NCI-H1417 treated with DMSO at 0.1 percent for 48 hours (cell line): ENCODE results near the gene GNAI2.

Experiments used
- DNase-seq: peaks from one replicate; lab custom pipeline; 2025; lab: John Stamatoyannopoulos, UW

Gene GNAI2

DNA sequence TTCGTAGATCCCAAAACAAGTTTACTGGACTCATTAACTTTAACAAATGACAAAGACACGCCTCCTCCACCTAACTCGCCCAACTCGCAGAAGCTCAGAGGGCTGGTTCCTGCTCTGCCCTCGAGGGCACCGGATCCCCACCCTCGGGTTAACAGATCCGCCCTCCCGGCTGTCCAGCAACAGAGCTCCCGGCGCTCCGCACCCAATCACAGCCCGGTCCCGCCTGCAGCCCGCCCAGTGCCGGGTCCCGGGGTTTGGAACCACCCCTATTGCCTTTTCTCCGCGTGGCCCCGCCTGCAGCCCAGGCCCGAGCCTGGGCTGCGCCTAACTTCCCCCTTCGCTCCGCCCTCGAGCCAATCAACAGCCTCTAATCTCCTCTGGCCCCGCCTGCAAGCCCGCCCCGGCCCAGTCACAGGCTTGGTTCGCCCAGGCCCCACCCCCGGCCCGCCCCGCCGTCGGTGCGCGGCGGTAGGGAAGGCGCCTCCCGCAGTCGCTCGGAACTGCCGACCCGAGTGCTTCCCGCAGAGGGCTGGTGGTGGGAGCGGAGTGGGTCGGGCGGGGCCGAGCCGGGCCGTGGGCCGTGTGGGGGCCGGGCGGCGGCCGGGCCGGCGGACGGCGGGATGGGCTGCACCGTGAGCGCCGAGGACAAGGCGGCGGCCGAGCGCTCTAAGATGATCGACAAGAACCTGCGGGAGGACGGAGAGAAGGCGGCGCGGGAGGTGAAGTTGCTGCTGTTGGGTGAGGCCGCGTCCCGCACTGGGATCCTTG lies at the start of gene GNAI2:
Gene GNAI2, plus strand, starts transcription at position 489 of the 768 bp plus-strand sequence. Its CDS starts 132 bp downstream, at position 621.
- peak; percentile 78 for DNase-seq

DNA sequence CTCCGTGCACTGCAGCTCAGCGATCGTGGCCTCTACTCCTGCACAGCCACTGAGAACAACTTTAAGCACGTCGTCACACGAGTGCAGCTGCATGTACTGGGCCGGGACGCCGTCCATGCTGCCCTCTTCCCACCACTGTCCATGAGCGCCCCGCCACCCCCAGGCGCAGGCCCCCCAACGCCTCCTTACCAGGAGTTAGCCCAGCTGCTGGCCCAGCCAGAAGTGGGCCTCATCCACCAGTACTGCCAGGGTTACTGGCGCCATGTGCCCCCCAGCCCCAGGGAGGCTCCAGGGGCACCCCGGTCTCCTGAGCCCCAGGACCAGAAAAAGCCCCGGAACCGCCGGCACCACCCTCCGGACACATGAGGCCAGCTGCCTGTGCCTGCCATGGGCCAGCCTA lies 48.3 kb upstream of the GNAI2 start:
- DNase-seq: no peak

DNA sequence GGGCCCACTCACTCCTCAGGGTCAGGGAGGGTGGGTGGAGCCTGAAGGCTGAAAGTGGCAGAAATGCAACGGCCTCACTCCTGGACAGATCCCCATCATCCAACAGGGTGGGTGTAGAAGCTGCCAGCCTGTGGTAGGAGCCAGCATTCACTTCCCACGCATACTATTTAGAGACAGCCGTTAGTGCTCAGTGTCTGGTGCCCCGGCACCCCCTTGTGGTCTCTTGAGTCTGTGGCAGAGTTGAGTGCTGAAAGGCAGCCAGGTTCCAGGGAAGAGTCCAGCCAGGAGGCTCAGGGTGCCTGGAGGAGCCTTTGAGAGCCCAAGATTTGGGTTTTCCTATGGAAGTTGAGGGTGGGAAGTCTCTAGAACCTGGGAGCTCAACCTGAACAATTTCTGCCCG lies 46.7 kb upstream of the GNAI2 start:
- no peak for DNase-seq

DNA sequence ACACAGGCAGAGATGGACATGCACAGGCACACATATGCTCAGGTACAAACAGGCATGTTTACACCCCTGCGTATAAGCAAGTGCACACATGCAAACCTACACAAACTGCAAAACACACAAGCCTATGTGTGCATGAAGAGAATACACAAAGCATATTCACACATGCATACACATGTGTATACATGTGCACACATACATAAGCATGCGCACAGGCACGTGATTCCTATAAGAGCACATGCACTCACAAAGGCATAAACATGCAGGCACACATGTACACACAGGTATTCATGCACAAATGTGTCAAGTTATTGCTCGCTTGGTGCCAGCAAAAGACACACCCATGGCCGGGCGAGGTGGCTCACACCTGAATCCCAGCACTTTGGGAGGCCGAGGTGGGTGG lies 46.0 kb upstream of the GNAI2 start:
- no peak for DNase-seq

DNA sequence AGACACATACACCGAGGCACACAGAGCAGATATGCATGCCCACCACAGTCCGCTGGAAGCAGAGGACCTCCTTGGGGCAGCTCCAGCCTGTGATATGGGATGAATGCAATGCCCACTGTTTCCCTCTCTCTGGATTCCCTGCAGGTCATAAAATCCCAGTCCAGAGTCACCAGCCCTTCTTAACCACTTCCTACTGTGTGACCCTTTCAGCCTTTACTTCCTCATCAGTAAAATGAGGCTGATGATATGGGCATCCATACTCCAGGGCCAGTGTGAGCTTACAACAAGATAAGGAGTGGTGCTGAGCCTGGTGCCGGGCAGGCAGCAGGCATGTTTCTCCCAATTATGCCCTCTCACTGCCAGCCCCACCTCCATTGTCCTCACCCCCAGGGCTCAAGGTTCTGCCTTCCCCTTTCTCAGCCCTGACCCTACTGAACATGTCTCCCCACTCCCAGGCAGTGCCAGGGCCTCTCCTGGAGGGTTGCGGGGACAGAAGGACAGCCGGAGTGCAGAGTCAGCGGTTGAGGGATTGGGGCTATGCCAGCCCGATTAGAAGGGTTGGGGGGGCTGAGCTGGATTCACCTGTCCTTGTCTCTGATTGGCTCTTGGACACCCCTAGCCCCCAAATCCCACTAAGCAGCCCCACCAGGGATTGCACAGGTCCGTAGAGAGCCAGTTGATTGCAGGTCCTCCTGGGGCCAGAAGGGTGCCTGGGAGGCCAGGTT lies 44.9 kb upstream of the GNAI2 start, which contains the start of gene GNAT1:
Gene GNAT1, plus strand, starts transcription at position 675 of the 725 bp plus-strand sequence. CDS start 116 bp downstream, outside the sequence.
- DNase-seq: no peak

DNA sequence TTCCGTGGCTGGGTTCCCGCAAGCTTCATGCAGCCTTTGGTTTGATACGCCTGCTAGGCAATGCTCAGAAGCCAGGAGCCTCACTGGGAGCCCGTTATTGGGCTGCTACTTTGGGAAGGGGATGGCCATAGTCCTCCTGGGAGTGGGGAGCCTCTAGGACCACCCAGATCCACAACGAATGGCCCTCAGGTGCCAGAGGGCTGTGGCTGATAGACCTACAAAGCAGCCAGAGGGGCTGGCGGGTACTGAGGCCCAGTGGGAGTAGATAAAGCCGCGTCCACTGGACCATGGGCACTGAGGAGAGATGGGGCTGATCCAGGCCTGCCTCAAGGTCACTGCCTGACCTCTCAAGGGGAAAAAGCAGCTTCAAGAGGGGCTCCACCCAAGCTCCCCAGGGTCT lies 43.9 kb upstream of the GNAI2 start:
- DNase-seq: no peak

DNA sequence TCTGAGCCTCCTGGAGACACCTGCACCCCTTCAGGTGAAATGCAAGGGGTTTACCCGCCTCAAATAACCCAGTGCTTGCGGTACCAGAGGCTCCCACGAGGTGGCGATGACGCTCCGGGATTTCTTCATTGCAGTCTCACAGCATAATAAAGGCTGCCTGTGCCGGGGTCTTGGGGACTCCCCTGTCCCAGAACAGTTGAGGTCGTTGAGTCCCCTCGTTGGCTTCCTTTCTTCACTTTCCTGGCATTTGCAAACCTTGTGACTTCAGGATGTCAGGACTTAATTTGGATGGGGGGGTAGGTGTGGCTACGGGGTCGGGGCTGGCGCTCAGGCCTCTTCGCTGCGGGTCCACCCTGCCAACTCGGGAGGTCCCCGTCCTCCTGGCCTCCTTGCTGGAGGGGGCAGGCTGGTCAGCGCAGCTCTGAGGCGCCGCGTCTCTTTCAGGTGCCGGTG lies 43.3 kb upstream of the GNAI2 start:
- no peak for DNase-seq

DNA sequence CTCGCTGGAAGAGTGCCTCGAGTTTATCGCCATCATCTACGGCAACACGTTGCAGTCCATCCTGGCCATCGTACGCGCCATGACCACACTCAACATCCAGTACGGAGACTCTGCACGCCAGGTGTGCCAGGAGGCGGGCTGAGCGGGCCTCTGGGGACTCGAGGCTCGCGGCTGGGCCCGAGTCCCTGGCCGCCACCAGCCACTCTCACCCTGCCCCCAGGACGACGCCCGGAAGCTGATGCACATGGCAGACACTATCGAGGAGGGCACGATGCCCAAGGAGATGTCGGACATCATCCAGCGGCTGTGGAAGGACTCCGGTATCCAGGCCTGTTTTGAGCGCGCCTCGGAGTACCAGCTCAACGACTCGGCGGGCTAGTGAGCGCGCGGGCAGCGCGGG lies 42.7 kb upstream of the GNAI2 start:
- no peak for DNase-seq

DNA sequence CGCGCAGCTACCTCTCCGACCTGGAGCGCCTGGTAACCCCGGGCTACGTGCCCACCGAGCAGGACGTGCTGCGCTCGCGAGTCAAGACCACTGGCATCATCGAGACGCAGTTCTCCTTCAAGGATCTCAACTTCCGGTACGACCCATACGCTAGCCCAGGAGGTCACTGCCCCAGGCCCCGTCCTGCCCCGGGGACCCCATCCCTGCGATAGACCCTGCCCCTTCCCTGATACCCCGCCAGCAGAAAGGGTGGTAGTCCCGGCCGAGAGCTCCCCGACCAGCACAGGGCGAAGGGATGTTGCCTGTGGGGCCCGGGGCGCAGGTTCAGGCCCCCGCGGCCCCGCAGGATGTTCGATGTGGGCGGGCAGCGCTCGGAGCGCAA lies 42.3 kb upstream of the GNAI2 start:
- DNase-seq: no peak

DNA sequence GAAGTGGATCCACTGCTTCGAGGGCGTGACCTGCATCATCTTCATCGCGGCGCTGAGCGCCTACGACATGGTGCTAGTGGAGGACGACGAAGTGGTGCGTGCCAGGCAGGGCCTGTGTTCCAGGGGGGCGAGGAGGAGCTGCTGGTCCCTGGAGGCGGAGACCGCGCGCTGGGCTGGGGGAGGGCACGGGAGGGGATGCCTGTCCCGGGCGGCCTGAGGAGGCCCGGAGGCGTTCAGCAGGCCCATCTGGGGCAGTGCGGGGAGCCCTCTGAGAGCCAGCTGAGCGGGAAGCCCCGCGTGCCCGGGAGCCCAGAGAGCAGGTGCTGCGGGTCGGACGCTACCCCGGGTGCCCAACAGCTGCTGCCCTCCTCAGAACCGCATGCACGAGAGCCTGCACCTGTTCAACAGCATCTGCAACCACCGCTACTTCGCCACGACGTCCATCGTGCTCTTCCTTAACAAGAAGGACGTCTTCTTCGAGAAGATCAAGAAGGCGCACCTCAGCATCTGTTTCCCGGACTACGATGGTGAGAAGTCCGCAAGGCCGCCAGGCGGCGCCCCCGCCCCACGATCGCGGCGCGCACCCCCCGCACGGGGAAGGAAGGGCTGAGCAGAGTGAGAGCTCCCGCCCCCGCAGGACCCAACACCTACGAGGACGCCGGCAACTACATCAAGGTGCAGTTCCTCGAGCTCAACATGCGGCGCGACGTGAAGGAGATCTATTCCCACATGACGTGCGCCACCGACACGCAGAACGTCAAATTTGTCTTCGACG lies 41.7 kb upstream of the GNAI2 start:
- DNase-seq: no peak

DNA sequence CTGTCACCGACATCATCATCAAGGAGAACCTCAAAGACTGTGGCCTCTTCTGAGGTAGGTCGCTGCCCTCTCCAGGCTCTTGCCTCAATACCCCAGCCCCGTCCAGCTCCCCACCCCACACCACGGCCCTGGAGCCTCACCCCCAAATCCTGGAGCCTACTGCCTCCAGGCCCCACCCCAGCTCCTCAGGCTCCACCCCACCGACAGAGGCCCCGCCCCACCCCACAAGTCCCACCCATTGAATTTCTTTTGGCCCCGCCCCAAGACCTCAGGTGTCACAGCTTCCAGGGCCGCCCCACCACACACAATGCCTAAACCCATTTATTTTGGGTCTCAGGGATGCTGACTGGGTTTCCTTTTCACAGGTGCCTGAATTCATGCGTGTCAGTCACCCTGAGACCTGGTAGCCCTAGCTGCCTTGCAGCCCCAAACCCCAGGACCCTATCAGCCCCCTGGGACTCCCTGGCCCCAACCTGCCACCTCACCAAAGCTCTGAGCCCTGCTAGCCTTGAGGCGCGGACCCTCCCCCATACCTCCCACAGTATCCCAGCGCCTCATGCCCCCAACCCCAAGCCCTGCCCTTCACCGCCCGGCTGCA lies 41.0 kb upstream of the GNAI2 start:
- no peak for DNase-seq

DNA sequence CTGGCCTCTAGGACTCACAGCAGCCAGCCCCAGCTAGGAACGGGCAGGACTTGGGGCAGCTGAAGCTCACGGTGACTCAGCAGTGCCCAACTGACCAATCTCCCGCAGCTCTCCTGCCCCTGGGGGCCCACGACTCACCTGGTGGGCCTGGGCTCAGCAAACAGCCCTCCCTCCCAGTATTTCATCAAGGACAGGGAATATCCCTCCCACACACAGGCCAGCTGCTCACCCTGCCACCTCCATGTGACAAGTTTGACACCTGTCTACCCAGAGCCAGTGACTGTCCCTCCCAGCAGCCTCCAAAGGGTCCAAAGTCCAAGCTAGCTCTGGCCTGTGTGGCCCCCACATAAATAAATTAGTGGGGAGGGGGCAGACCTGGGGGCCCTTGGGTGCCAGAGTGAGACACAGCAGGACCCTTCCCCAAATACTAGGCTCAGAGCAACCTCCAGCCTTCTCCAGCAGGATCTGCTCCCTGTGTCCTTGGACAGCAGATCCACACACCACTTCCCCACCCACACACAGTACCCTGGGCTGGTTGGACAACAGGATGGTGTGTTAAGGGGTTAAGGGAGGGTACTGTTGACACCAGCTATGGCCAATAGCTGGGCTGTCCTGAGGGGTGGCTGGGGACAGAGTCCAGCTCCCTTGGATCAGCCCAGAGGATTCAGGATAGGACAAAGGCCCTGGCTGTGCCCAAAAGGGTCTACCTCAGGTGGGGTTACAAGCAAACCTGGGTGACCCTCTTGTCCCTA lies 40.3 kb upstream of the GNAI2 start:
- no peak for DNase-seq

DNA sequence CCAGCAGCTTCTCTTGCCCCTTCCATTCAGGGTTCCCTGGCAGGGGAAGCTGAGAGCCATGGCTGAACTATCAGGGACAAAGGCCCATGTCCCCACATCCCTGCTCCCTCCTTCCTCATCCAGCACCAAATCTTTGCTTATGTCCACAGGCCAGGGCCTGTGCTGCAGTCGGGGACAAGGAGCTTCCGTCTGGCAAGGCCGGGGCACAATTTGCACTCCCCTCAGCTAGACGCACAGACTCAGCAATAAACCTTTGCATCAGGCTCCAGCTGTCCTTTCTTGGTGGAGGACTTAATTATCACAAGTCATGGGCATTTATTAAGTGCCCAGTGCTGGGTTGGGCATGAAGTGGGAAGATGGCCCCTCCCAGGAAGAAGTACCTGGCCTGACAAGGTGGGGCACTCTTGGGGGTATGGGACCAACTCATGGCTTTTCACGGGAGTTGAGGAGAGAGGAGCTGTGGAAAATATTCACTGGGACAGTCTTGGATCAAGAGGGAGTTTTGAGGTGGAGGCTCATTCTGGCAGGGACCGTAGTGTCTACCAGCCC lies 39.7 kb upstream of the GNAI2 start:
- no peak for DNase-seq

DNA sequence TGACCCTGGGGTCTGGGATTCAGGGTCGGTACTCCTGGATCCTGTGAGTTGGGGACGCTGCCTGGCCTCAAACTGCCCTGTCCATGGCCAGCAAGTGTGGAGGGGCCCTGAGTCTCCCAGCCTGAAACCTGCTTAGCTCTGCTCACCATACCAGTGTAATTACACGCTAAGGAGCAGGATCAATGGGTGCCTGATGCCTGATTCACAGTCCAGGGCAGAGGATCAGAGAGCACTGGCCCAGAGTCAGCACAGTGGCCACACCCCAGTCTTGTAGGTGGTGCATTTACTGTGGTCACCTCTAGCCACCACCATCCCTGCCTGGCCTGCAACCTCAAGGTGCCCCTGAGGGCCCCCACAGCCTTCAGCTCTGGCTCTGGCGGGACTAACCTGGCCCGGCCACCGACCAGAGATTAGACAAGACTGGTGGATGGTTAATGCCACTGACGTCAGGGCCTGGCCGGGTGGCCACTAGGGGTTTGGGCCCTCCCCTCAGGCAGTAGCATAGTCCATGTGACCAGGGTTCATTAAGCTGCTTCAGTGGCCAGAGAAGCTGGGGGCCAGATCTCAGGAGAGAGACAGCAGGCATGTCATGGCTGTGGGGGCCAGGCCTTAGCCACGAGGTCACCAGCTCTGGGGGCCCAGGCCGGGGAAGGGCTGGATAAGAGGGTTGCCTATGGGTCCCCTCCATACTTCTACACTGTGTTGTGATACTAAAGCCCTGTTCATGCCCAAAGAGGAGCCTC lies 34.3 kb upstream of the GNAI2 start:
- DNase-seq: no peak

DNA sequence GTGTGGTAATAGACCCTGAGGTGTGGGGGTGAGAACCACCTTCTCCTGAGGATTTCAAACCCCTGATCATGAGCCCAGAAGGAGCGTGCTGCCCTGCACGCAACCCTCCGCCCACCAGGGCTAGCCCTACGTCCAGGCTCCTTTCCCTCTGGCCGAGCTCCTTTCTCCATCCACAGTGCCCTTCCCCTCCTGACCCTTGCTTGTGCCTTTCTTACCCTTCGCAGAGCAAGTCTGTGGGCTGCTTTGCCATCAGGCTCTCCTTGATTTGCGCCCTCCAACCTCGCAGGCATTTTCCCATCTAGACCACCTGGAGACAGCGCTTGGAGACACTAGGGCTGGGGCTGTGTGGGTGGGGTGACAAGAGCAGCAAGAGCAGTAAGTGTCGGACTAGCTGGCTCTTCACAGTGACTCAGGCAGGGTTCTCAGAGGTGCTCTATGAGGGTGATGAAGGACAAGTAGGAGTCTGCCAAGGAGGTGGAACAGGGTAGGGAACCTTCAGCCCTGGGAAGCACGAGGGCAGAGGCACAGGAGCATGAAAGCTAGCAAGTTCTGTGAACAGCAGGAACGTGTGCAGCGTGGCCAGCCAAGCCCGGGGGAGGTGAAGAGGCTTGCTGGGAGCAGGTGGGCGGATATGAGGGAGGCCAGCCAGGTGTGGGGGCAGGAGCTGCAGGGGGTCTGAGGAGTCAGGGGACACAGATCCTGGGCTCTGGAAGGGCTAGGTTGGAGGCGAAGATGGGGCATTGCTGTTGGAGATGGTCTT lies 33.5 kb upstream of the GNAI2 start:
- no peak for DNase-seq

DNA sequence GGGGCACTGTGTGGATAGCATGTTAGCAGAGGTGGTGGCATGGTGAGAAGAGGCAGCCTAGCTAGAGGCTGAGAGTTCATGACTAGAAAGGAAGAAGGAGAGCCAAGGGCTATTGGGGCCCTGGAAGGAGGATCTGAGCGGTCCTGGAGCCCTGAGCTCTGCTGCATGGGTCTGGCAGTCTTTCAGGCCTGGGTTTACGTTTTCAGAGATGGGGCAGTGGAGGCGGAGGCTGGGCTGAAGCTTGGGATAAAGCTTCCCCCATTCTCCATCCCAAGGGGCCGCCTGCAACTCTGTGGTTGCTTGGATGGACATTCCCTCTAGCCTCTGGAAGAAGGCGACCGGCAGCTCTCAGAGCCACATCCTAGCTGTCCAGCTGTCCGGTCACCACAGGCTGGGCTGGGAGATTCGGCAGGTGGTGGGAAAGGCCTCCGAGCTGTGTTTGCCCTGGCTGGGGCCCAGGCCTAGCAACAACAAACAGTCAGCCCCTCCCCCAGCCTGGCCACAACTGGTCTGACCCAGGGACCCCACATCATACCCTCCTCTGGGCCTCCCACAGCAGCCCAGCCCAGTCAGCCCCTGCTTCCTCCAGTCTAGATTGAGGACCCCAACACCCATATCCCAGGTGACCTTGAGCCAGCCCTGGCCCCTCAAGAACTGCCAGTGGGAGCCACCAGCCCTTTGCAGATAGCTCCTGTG lies 32.7 kb upstream of the GNAI2 start:
- no peak for DNase-seq

DNA sequence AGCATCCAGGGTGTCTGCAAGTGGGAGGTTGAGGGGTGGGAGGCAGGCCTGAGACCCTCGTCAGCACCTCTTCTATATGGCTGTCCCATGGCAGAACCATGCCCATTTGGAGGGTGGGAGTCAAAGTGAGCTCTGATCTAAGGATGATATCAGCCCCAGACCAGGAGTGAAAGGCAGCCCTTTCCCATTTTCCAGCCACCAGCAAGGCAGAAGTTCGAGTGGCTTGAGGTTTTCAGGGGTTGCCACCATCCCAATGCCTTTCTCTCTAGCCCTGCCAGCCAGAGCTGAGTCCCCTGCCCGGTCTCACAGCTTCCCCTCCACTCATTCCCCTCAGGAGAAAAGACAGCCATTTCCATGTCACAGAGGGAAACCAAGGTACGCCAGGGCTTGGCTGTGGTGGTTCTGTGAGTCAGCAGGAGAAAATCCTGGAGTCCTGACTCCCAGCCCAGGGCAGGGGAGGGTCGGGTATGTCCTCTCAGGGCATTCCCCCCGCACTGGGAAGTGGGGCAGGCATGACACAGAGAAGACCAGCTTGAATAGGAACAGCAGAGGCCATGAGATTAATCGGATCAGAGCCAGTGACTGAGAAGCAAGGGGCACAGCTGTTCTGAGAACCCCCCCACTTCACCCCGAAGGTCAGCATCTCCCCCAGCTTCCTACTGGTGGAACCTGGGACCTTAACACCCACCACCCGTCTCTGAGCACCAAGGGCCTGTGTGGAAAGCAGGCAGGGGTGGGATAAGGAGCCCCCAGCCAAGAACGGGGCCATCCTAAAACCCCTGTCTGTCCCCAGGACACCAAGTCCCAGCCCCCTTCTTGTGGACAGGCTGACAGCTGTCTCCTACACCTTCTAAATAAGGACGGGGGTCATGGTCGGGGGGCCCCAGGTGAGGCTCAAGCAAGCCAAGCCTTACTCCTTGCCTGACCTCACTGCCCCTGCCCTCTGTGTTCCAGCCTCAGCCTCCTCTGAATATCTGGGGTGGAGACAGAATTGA lies 31.9 kb upstream of the GNAI2 start:
- DNase-seq: no peak
